ENCODE data around the gene HOXC10.

HOXC10 gene

DNA sequence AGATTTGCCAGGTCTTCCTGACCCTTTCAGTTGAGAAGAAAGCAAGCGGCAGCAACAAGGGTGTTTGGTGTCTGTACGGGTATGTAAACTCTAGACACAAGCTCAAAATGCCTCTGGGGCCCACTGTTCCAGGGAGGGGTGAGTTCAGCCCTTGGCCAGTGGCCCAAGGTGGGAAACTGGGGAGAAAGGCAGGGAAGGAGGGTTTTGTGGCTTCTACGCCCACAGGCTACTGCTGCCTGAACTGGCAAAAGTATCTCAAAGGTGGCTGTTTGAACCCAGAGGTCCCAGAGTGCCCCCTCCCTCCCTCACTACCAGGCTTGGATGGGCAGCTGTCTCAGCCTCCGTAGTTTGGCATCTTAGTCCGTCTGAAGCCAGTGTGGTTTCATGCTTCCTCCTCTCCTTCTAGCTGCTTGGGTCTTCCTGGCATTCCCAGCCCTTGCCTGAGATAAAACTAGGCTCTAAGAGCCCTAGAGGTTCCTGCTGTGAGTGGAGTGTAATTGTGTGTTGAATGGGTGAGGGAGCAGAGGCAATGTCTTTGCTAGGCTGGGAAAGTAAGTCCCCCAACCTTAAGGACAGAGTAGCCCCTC is 53.4 kb downstream of the HOXC10 start:
- TF ChIP-seq, protein P1, sequence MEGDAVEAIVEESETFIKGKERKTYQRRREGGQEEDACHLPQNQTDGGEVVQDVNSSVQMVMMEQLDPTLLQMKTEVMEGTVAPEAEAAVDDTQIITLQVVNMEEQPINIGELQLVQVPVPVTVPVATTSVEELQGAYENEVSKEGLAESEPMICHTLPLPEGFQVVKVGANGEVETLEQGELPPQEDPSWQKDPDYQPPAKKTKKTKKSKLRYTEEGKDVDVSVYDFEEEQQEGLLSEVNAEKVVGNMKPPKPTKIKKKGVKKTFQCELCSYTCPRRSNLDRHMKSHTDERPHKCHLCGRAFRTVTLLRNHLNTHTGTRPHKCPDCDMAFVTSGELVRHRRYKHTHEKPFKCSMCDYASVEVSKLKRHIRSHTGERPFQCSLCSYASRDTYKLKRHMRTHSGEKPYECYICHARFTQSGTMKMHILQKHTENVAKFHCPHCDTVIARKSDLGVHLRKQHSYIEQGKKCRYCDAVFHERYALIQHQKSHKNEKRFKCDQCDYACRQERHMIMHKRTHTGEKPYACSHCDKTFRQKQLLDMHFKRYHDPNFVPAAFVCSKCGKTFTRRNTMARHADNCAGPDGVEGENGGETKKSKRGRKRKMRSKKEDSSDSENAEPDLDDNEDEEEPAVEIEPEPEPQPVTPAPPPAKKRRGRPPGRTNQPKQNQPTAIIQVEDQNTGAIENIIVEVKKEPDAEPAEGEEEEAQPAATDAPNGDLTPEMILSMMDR (IDR thresholded peaks at IDR 0.05; ENCODE audit: borderline replicate concordance, control extremely low read depth, extremely low read depth, insufficient read depth, missing control alignments): no peak
- DNase-seq (ENCODE audit: low spot score): no peak
- in situ Hi-C loops (cut with MboI; ENCODE audit: low sequenced_read_pairs, unreplicated experiment): no loop called here

DNA sequence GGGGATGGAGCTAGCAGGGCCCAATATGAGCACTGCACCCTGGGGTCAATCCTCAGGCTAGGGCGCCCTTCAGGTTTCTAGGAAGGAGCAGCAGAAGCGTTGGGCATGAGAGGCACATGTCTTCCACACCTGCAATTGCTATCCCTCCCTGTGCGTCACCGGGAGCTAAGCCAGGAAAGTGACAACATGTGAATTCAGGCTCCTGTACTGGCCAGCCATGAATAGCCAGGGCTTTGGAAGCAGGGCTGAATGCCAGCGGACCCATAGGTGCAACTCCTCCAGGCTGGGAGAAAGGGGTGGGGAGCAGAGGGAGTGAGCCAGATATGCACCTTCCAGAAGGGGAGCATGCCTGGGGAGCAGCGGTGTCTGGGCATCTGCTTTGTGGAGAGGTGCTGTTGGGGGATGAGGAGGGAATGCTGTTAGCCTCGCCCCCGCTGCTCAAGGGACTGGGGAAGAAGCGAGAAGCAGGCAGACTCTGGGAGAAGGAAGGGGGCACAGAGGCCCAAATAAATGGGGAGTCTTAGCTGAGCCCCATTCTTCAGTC is 54.0 kb downstream of the HOXC10 start:
- no peak for DNase-seq (ENCODE audit: low spot score)
- TF ChIP-seq, protein P1 (IDR thresholded peaks at IDR 0.05; ENCODE audit: borderline replicate concordance, control extremely low read depth, extremely low read depth, insufficient read depth, missing control alignments): no peak
- in situ Hi-C loops (cut with MboI; ENCODE audit: low sequenced_read_pairs, unreplicated experiment): no loop called here

DNA sequence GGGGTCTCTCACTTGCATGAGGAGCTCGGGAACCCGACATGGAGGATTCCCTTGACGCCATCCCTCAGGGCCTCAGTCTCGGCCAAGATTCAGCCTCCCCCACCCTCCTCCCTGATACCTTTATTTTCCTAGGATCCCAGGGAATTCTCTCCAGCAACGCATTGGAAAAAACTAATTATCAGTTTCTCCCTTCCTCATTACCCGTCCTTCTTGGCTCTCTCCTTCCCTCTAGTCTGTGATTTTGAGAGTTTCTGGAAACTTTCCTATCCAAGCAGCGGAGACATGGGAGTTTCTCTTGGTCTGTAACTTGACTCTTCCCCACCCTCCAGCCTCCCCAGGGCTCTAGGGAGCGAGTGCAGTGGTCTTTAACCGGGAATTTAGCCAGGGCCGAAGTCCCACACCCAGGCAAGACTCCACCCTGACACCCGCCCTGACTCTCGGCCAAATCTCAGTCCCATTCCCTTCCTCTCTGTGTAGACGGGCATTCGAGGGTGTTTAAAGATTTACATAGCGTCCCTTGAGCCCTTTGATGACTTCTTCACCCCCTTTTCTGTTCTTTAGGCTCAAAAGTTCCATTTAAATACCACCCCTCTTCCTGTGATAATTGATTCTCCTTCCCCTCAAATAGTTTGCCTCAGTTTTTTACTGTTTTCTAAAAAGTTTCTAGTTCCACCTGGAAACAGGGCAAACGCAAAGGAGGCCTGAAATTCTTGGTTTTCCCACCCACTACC is 54.6 kb downstream of the HOXC10 start:
- no peak for DNase-seq (ENCODE audit: low spot score)
- TF ChIP-seq, protein P1 (IDR thresholded peaks at IDR 0.05; ENCODE audit: borderline replicate concordance, control extremely low read depth, extremely low read depth, insufficient read depth, missing control alignments): no peak
- in situ Hi-C loops (cut with MboI; ENCODE audit: low sequenced_read_pairs, unreplicated experiment): no loop called here

Measured in GM13976 (cell line).